NCI-H446 treated with DMSO at 0.1 percent for 48 hours (cell line): ENCODE data around the gene FAM98C.

Experiments used
- DNase-seq: peaks from one replicate; lab custom pipeline; 2025; lab: John Stamatoyannopoulos, UW

The FAM98C gene

DNA sequence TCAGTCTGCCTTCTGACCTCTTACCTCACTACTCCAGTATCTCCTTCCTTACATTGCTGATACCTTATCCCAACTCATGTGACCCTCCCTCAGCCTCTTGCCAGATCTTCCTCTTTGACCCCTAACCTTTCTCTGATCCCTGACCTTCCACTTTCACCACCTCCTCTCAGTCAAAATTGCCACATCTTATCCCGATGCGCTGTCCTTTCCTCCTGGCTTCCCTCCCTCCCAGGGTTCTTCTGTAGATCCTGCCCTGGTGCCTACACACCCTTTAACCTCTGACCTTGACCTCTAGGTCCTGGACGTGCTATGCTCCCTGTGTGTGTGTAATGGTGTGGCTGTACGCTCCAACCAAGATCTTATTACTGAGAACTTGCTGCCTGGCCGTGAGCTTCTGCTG, 54.3 kb downstream of the FAM98C start:
- no peak for DNase-seq

DNA sequence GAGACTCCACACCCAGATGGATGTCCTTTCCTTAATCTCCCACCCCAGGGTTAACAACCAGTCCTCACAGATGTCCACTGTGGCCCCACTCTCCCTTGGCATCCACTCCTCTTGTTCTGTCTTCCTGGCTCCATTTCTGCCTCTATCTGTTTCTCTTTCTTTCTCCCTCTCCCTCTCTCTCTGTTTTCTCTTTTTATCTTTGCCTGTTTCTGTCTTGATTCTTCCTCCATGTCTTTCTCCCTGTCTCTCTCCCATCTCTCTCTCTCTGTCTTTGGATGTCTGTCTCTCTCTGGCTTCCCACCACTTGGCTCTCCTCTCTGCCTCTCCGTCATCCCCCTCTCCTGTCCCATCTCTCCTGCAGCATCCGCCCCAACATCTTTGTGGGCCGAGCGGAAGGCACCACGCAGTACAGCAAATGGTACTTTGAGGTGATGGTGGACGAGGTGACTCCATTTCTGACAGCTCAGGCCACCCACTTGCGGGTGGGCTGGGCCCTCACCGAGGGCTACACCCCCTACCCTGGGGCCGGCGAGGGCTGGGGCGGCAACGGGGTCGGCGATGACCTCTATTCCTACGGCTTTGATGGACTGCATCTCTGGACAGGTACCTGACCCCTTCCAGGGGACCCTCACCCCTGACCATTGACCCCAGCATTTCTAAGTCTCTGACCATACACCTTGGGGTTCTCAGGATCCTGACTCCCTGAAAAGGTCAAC, 55.0 kb downstream of the FAM98C start:
- no peak for DNase-seq
